Gastroesophageal sphincter (tissue), 4 donors: ENCODE measurements around the gene ITGAL. TPM values are rescaled to one million over a fixed set of nuclear protein-coding genes. Genes with fewer than 3 reads are reported as not detected.

Experiments
- ATAC-seq: fragments of 150-250 bp; one replicate; pipeline ENCODE4 v1.9.1; 2016; ENCODE audit warnings: mild to moderate bottlenecking, moderate library complexity
- H3K27ac ChIP-seq, 4 donors: fragments of 200-600 bp; sonication (generic) in 3 of 4; 1 replicate in 3 of 4; 2 replicates in 1 of 4; pipeline ENCODE4 v1.5.1; 2016 to 2019
- H3K27me3 ChIP-seq: fragments of 200-600 bp; sonication (generic); one replicate; pipeline ENCODE4 v1.5.1; 2019
- H3K36me3 ChIP-seq, 2 donors: fragments of 200-600 bp; sonication (generic); one replicate each; pipeline ENCODE4 v1.5.1; 2019; ENCODE audit warnings: control low read depth in 1 of 2
- H3K4me1 ChIP-seq, 3 donors: fragments of 200-600 bp; sonication (generic); 1 replicate in 2 of 3; 2 replicates in 1 of 3; pipeline ENCODE4 v1.5.1; 2016 to 2019; ENCODE audit warnings: control low read depth in 2 of 3
- H3K4me3 ChIP-seq, 2 donors: fragments of 200-600 bp; sonication (generic); one replicate each; pipeline ENCODE4 v1.5.1; 2019; ENCODE audit warnings: mild to moderate bottlenecking in 1 of 2, moderate library complexity in 1 of 2
- H3K9me3 ChIP-seq, 3 donors: fragments of 200-600 bp; sonication (generic); one replicate each; pipeline ENCODE4 v1.5.1; 2017 to 2019; ENCODE audit warnings: control low read depth in 2 of 3
- CTCF ChIP-seq, 4 experiments: fragments of 200-600 bp in 2 of 4; fragments of 450-650 bp in 2 of 4; sonication (generic) in 1 of 4; IDR thresholded peaks; one replicate each; pipeline ENCODE4 v1.5.1; 2017 to 2019; ENCODE audit warnings: antibody characterized with exemption in 4 of 4, mild to moderate bottlenecking in 2 of 4, moderate library complexity in 2 of 4
- EP300 ChIP-seq: sonication (generic); formaldehyde crosslinking; IDR thresholded peaks from one replicate; pipeline ENCODE4 v1.6.1; 2017; ENCODE audit warnings: antibody characterized with exemption, mild to moderate bottlenecking
- POLR2A ChIP-seq, 2 donors: fragments of 450-650 bp; IDR thresholded peaks; one replicate each; pipeline ENCODE4 v1.6.1; 2017; ENCODE audit warnings: antibody characterized with exemption in 2 of 2, mild to moderate bottlenecking in 2 of 2, moderate library complexity in 1 of 2
- POLR2AphosphoS5 ChIP-seq: sonication (generic); formaldehyde crosslinking; IDR thresholded peaks from one replicate; pipeline ENCODE4 v1.6.1; 2017; ENCODE audit warnings: antibody characterized with exemption
- WGBS, 2 donors: methylation state at CpG; one replicate each; pipeline ENCODE4 v1.1.5; 2018; ENCODE audit warnings: low coverage in 1 of 2; 5-methylcytosine and 5-hydroxymethylcytosine counted together
- total RNA-seq, 4 donors: library from RNA; depleted of rRNA; stranded (reverse); fragments of >200 nt; gene quantifications; one replicate each; pipeline ENCODE4 v1.1.0, GENCODE V29; 2016

The ITGAL gene
- 1 to 10 TPM in 2 of 4 donors, under 1 TPM in 2; 0.30 to 4.2 (median 0.97) TPM for total RNA-seq

- no peak within 1 kb of the TSS for H3K27ac ChIP-seq
- no peaks in the 10 kb centered on the region for H3K36me3 ChIP-seq
- H3K4me1 ChIP-seq, result no peaks in the 10 kb centered on the region
- H3K9me3 ChIP-seq, result no peaks in the 10 kb centered on the region
- H3K4me3 ChIP-seq, result peak within 1 kb of the TSS in 1 of 2 donors; percentile 4
- ATAC-seq, result no peak
- TF ChIP-seq EP300 (no peak), CTCF (IDR thresholded peaks at IDR 0.05) (no peak), POLR2AphosphoS5 (no peak), POLR2A (IDR thresholded peaks at IDR 0.05) (no peak)
- WGBS, 2 donors, result 61 to 69% methylated on average over 3 to 8 of the region's 8 CpGs
- H3K27me3 ChIP-seq, result peaks cover 52% of the 10 kb centered on the region
Measured at GRCh38 chr16:30472328-30472942, at the start of gene ITGAL. Gene ITGAL, plus strand, starts transcription at chr16:30472742. Its CDS starts 96 bp downstream, at chr16:30472838.

- Histone ChIP-seq H3K36me3 (peaks cover 0 to 38% of the 10 kb centered on the region in 2 donors), H3K9me3 (no peaks in the 10 kb centered on the region), H3K27ac (peak overlapping the region in 1 of 4 donors; percentile 85), H3K4me1 (peaks cover 2 to 28% (median 14%) of the 10 kb centered on the region in 3 donors), H3K4me3 (no peak overlapping the region), H3K27me3 (no peaks in the 10 kb centered on the region)
- TF ChIP-seq POLR2A (IDR thresholded peaks at IDR 0.05), result no peak
- WGBS, 2 donors, result 77 to 84% methylated on average over 4 of the region's 4 CpGs
- no peak for ATAC-seq
Measured at GRCh38 chr16:30428055-30428454, 44.5 kb upstream of the ITGAL start.

- no peaks in the 10 kb centered on the region for H3K9me3 ChIP-seq
- TF ChIP-seq POLR2A (IDR thresholded peaks at IDR 0.05), result no peak
- TF ChIP-seq CTCF (IDR thresholded peaks at IDR 0.05), result no peak
- TF ChIP-seq EP300, result no peak
- TF ChIP-seq POLR2AphosphoS5, result no peak
- H3K36me3 ChIP-seq, result peaks cover 0 to 25% of the 10 kb centered on the region in 2 donors
- peak overlapping the region; percentile 27 to 73 for H3K4me3 ChIP-seq
- peak overlapping the region; percentile 0 to 87 (median 82) for H3K27ac ChIP-seq
- ATAC-seq, result no peak
- H3K27me3 ChIP-seq, result no peaks in the 10 kb centered on the region
- peaks cover 2 to 28% (median 14%) of the 10 kb centered on the region in 3 donors for H3K4me1 ChIP-seq
- WGBS, 2 donors, result 1 to 6% methylated on average over 11 of the region's 11 CpGs
Measured at GRCh38 chr16:30429418-30429677, 43.2 kb upstream of the ITGAL start.

- H3K36me3 ChIP-seq, result peaks cover 0 to 20% of the 10 kb centered on the region in 2 donors
- H3K4me1 ChIP-seq, result peaks cover 2 to 28% (median 14%) of the 10 kb centered on the region in 3 donors
- no peaks in the 10 kb centered on the region for H3K9me3 ChIP-seq
- 0 to 1% methylated on average over 1 to 27 of the region's 49 CpGs for WGBS, 2 donors
- TF ChIP-seq POLR2AphosphoS5 (peak; percentile 44), POLR2A (IDR thresholded peaks at IDR 0.05) (no peak), CTCF (IDR thresholded peaks at IDR 0.05) (peak in 3 of 4 experiments; percentile 76 to 89 (median 85)), EP300 (no peak)
- peak within 1 kb of the TSS; percentile 59 to 87 (median 82) for H3K27ac ChIP-seq
- ATAC-seq, result peak; percentile 99
- H3K27me3 ChIP-seq, result no peaks in the 10 kb centered on the region
- H3K4me3 ChIP-seq, result peak within 1 kb of the TSS; percentile 27 to 73
Measured at GRCh38 chr16:30429678-30430427, 42.7 kb upstream of the ITGAL start, which contains the start of gene DCTPP1. Gene DCTPP1, minus strand, starts transcription at chr16:30430030. Its CDS starts 50 bp downstream, at chr16:30429980.

DNA sequence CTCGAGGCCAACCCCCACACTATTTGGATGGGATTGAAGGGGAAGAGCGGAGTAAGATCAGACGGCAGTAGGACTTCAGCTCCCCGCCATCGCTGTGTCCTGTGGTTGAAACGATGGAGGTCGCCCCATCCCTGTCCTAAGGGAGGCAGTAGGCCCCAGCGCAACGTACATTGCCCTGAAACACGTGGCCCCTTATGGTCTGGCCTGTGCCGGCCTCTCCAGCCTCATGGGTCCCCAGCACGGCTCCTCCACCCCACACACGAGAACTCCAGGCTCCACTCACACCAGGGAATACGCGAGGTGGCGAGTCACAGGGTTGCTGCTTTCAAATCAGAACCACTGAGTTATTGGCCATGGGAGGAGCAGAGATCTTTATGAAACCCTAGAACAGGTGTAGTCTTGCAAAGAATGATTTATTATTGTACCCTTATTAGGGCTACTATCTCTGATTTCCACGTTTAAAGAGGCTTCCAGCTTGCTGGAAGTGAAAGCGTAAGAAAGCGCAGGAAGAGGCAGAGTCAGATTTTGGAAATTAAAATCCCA, 42.0 kb upstream of the ITGAL start:
- H3K9me3 ChIP-seq, result no peaks in the 10 kb centered on the region
- 44 to 75% methylated on average over 6 to 10 of the region's 19 CpGs for WGBS, 2 donors
- peaks cover 0 to 14% of the 10 kb centered on the region in 2 donors for H3K36me3 ChIP-seq
- ATAC-seq, result peak; percentile 13
- no peaks in the 10 kb centered on the region for H3K27me3 ChIP-seq
- TF ChIP-seq CTCF (IDR thresholded peaks at IDR 0.05) (peak in 1 of 4 experiments; percentile 21), POLR2AphosphoS5 (no peak)
- peak overlapping the region; percentile 59 to 87 (median 82) for H3K27ac ChIP-seq
- peaks cover 2 to 28% (median 14%) of the 10 kb centered on the region in 3 donors for H3K4me1 ChIP-seq
- H3K4me3 ChIP-seq, result peak overlapping the region; percentile 27 to 73
